ENCODE measurements around the gene CNNM4. TPM values are rescaled to one million over a fixed set of nuclear protein-coding genes. Genes with fewer than 3 reads are reported as not detected.

The CNNM4 gene
- total and polyA plus RNA-seq, 2 of the 4 experiments (the other 2 are of a cell fraction) = 2.0 to 4.1 TPM

- peaks cover 15 to 30% of the 10 kb centered on the region in 2 experiments; a peak in 3 of 4 replicates for H3K79me1 ChIP-seq (ENCODE audit: low read depth in 1 of 2, low read length in 2 of 2)
- in situ Hi-C loops (cut with MboI; ENCODE audit: low sequenced_read_pairs) (no loop called here), intact Hi-C loops (cut with micrococcal nuclease) (loop anchor here (5.0 kb wide), 1 partner anchor 41 kb away; no protein-coding TSS in a partner anchor), dilution Hi-C loops (cut with HindIII; ENCODE audit: low sequenced_read_pairs, unreplicated experiment) (no loop called here)
- peak overlapping the region; percentile 77 for H3K18ac ChIP-seq (ENCODE audit: low read depth, low read length)
- peak overlapping the region; percentile 77 for H3K14ac ChIP-seq (replicated peaks; ENCODE audit: low read depth, low read length)
- peak overlapping the region; percentile 22; the same call in 1 of the 2 replicates for H4K91ac ChIP-seq (ENCODE audit: insufficient read depth, low read depth, low read length)
- no peak overlapping the region; the same call in 2 of the 3 replicates for H2BK15ac ChIP-seq (ENCODE audit: low read depth, low read length)
- H3K9ac ChIP-seq (ENCODE audit: low read depth, low read length) = peak overlapping the region; percentile 95
- H2AFZ ChIP-seq (replicated peaks; ENCODE audit: low read length, poor library complexity) = peak overlapping the region; percentile 97
- no peak overlapping the region for H3K56ac ChIP-seq (ENCODE audit: extremely low read depth, insufficient read depth, low read length)
- peak overlapping the region; percentile 33 for H2AK5ac ChIP-seq (ENCODE audit: low read depth, low read length)
- H3K4ac ChIP-seq (ENCODE audit: low read depth, low read length) = peak overlapping the region; percentile 51
- peak overlapping the region; percentile 53 for H2BK5ac ChIP-seq (ENCODE audit: low read depth, low read length, poor library complexity, severe bottlenecking)
- H3K4me3 ChIP-seq (ENCODE audit: insufficient read depth, low read depth, low read length) = peak overlapping the region; percentile 97
- H3K4me2 ChIP-seq (ENCODE audit: low read depth, low read length) = peak overlapping the region; percentile 99
- ATAC-seq (ENCODE audit: low read depth) (peak; percentile 0; the same call in 1 of the 2 replicates), DNase-seq (no peak)
- ChIA-PET CTCF (interaction anchor here (0.8 kb wide), 1 partner anchor 124 kb away, joined by 4 read pairs; no protein-coding TSS in a partner anchor), POLR2A (ENCODE audit: unreplicated experiment) (no interaction called here)
- H3K9me1 ChIP-seq (ENCODE audit: insufficient read depth, low read length) = peaks cover 15% of the 10 kb centered on the region; the same call in 1 of the 2 replicates
- H2BK20ac ChIP-seq (ENCODE audit: low read depth, low read length) = no peak overlapping the region
- H2AK9ac ChIP-seq (replicated peaks; ENCODE audit: low read depth, low read length, poor library complexity) = peak overlapping the region; percentile 28
- peaks cover 20% of the 10 kb centered on the region for H3K4me1 ChIP-seq (ENCODE audit: control insufficient read depth, insufficient read depth, low read length)
- 0 out of 2 replicates have a peak overlapping the region, but pooled peaks have one; percentile 62 for H2BK120ac ChIP-seq (ENCODE audit: low read depth, low read length)
- H3K36me3 ChIP-seq (ENCODE audit: control insufficient read depth, insufficient read depth, low read length) = no peaks in the 10 kb centered on the region
- peak overlapping the region; percentile 79 for H3K27ac ChIP-seq (ENCODE audit: insufficient read depth, low read length)
- no peaks in the 10 kb centered on the region for H4K20me1 ChIP-seq (ENCODE audit: insufficient read depth, low read length)
- peak overlapping the region; percentile 96 for H4K5ac ChIP-seq (ENCODE audit: low read depth, low read length)
- no peaks in the 10 kb centered on the region for H3K9me3 ChIP-seq (ENCODE audit: control insufficient read depth, insufficient read depth, low read length)
- WGBS, 2 experiments (ENCODE audit: extremely low coverage in 2 of 2, insufficient read length in 1 of 2) = 26% methylated on average over 41 of the region's 59 CpGs; no CpG with 5 or more reads in 1 of the 2 experiments
- H3K27me3 ChIP-seq (ENCODE audit: control insufficient read depth, insufficient read depth, low read length) = no peaks in the 10 kb centered on the region
- peak overlapping the region; percentile 71 to 92; a peak in 3 of 4 replicates for H4K8ac ChIP-seq (ENCODE audit: low read depth in 2 of 2, low read length in 2 of 2)
- no TSS peak for BruUV-seq (replicated peaks)
- peak overlapping the region; percentile 25 for H3K23ac ChIP-seq (ENCODE audit: low read depth, low read length)
- TF ChIP-seq MAZ (IDR thresholded peaks at IDR 0.05; ENCODE audit: borderline replicate concordance, low read depth, low read length) = peak; percentile 35; the same call in 1 of the 2 replicates
- no peak for TF ChIP-seq CEBPB (IDR thresholded peaks at IDR 0.05; ENCODE audit: low read depth, low read length)
- TF ChIP-seq BHLHE40 (IDR thresholded peaks at IDR 0.05; ENCODE audit: low read depth, low read length) = no peak
- TF ChIP-seq CTCF (conservative IDR thresholded peaks at IDR 0.05; ENCODE audit: low read depth, low read length) = peak; percentile 65
- TF ChIP-seq RCOR1 (IDR thresholded peaks at IDR 0.05; ENCODE audit: insufficient replicate concordance, low read length) = no peak
- TF ChIP-seq NFE2L2 (IDR thresholded peaks at IDR 0.05; ENCODE audit: low read depth, low read length) = no peak
- no peak for TF ChIP-seq RFX5 (IDR thresholded peaks at IDR 0.05; ENCODE audit: low read depth, low read length)
- peak; percentile 52 for TF ChIP-seq RAD21 (IDR thresholded peaks at IDR 0.05; ENCODE audit: low read length)
- TF ChIP-seq MXI1 (IDR thresholded peaks at IDR 0.05; ENCODE audit: borderline replicate concordance, low read depth, low read length) = no peak; the same call in 1 of the 2 replicates
- TF ChIP-seq POLR2A (IDR thresholded peaks at IDR 0.05; ENCODE audit: low read depth, low read length) = no peak
- TF ChIP-seq MAFK (IDR thresholded peaks at IDR 0.05; ENCODE audit: low read depth, low read length) = no peak
- TF ChIP-seq SMC3 (IDR thresholded peaks at IDR 0.05; ENCODE audit: low read depth, low read length) = 0 out of 2 replicates have a peak, but pooled peaks have one; percentile 20
- TF ChIP-seq USF2 (IDR thresholded peaks at IDR 0.05; ENCODE audit: low read depth, low read length) = no peak
- no peak for TF ChIP-seq FOS (IDR thresholded peaks at IDR 0.05; ENCODE audit: low read depth, low read length)
- TF ChIP-seq CHD1 (IDR thresholded peaks at IDR 0.05; ENCODE audit: low read depth, low read length) = no peak
Observed at GRCh38 chr2:96760986-96761832, 507 bp downstream of the CNNM4 start.
